ENCODE measurements around the gene PPM1D.
"Not testable (repeated sequence)": the region's sequence is repeated elsewhere in the genome, so short reads cannot be mapped to it uniquely, and the experiment has no call there.

Gene PPM1D

GRCh38 chr17:60599620-60600489, at the start of gene PPM1D:
TSS of gene PPM1D (plus strand) at chr17:60600193. CDS start at chr17:60600415, 222 bp downstream.
- DNase-seq: peak; percentile 97 to 98

GRCh38 chr17:60552255-60552654, 47.7 kb upstream of the PPM1D start:
- DNase-seq: not testable (repeated sequence)

- DNase-seq: no peak
Measured at GRCh38 chr17:60554377-60554788, 45.6 kb upstream of the PPM1D start.

GRCh38 chr17:60555786-60556185, 44.2 kb upstream of the PPM1D start:
- DNase-seq: no peak

GRCh38 chr17:60557805-60558204, 42.2 kb upstream of the PPM1D start:
- no peak for DNase-seq

GRCh38 chr17:60559659-60559994, 40.4 kb upstream of the PPM1D start:
- no peak for DNase-seq

DNA sequence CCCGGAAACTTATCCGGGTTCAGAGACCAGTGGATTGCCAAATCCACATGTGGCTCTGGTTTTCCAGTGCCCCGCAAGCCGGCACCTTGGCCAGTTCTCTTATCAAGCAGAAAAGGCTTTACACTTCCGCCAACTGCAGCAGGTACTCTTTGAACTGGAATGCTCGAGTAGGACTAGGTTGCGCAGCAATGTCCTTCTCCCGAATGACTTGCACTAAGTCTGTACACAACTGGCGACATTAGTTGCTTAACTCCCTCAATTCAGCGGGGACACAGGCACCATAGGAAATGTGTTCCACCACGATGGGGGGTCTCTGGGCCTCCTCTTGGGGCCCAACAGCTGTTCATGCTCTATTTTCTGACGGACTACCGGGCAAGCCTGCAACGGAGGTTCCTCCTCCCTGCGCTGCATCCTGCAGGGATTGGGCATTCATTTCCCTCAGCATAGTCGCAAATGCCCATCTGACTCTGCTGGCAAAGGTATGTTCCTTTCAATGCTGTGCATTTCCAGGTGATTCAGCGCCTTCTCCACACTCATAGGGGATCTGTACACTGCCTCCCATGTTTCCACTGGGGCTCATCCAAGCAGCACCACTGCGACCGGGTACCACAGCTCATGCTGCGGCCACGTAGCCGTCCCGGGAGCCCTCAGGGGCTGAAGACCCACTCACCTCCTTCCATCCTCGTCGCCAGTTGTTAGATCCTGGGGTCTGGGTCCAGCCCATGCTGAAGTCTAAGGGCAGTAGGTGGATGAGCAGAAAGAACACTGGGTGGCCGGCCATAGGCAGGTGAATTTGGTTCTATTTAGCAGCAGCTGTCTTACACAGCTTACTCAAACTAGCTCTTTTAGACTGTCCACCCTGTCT, 39.8 kb upstream of the PPM1D start:
- no peak for DNase-seq

DNA sequence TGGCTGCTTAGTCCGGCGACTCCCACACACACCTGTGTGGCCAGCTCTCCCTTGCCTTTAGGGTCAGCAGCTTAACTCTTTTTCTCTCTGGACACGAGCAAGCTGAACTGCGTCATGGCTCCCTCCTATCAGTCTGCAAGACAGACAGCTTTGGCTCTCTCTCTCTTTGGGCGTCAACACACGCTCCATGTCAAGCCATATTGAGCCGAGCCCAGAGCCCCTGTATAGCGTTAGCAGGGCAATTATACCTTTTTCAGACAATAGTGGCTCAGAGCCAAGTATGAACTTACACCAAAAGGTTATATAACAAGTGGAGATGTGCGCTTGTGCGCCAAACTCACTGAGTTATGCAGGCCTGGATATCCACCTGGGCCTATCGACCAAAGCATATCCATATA, 39.1 kb upstream of the PPM1D start:
- DNase-seq: no peak

GRCh38 chr17:60562421-60562820, 37.6 kb upstream of the PPM1D start:
- DNase-seq: no peak

GRCh38 chr17:60563743-60564142, 36.2 kb upstream of the PPM1D start:
- DNase-seq: no peak

GRCh38 chr17:60565233-60565632, 34.8 kb upstream of the PPM1D start:
- no peak for DNase-seq

GRCh38 chr17:60573236-60574051, 26.5 kb upstream of the PPM1D start:
- no peak for DNase-seq

DNA sequence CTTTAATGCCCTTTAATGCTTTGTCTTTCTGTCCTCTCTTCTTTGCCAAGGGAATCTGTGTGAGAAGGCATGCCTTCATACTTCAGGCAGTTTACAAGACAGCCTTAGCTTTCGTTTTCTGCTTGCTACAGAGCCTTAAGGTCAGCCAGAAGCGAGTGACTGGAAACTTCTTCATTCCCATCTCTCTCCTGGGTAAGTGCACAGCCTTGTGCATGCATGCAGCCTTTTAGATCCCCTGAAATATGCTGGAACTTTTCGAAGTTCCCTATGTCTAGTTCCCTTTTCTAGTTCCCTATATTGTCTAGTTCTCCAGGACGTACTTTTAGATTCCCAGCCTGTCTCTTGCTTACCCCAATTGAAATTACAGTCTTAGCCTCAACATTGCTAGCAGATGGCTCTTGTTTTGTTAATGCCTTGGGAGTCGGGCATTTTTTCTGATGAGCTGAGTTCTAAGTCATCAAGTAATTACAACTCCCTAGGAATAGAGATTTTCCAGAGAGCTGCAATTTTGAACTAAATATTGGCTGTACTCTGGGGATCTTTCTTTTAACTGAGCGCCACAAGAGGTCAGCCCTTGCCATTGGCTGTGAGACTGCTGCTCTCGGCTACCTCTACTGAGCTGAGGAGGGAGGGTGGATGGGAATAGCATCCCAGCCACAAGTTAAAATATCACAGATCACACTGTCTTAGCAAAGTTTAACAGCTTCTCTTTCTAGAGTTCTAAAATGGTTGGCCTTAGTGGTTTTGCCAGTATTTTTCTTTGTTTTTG, 22.7 kb upstream of the PPM1D start:
- DNase-seq: no peak

- no peak for DNase-seq
Measured at GRCh38 chr17:60579090-60579489, 20.9 kb upstream of the PPM1D start.

DNA sequence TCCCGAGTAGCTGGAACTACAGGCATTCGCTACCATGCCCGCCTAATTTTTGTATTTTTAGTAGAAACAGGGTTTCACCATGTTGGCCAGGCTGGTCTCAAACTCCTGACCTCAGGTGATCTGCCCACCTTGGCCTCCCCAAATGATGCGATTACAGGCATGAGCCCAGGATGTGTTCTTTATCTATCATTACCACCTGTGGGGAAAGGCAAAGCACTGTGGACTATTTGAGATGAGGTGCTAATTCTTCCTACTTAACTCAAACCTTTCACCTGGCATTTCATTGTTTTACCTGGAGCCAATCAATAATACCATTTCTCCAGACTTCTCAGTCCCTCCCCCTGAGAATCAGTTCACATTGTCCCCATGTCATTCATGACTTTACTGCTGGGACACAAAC, 20.4 kb upstream of the PPM1D start:
- DNase-seq: no peak

GRCh38 chr17:60583008-60583407, 17.0 kb upstream of the PPM1D start:
- DNase-seq: no peak

- DNase-seq: no peak
Measured at GRCh38 chr17:60585887-60586286, 14.1 kb upstream of the PPM1D start.

DNA sequence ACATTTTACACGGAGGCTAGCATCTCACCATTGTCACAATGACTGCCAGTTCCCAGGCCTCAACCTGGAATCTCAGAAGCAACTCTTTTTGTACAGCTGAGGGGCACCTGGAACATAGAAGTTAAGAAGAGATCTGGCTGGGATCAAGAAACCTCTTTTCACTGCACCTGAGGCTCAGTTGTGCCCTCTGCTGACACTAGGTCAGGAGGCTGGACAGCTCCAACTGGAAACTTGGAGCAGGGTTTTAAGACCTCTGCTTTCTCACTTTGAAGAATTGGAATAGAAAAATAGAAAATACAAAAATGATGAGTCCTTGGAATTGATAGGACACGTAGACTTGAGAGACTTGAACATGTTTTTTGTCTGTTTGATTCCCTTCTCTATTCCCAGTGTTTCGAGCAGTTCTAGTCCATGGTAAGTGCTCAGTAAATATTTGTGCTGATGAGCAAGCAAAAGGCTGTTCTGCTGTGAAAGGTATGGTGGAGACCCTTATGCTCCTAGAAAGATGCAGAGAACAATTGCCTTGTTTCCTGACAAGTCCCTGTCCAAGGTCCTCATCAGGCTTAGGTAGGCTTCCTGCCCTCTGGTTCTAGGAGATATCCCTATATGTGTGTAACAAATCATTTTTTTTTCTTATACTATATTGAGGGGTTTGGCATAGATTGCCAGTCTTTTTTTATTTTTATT, 13.6 kb upstream of the PPM1D start:
- DNase-seq: no peak

DNA sequence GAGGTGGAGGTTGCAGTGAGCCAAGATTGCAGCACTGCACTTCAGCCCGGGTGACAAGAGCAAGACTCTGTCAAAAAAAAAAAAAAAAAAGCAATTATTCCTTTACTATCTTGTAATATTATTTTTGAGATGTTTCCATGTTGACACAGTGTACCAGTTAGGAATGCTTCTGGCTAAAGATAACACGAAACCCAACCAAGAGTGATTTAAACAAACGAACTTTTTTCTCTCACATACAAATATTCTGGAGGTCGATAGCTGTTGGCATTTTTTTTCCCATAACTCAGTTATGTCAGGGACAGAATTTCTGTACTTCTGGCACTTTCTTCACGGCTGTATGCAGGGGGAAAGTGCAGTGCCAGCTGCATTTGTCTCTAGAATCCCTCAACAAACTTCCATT, 9.9 kb upstream of the PPM1D start:
- no peak for DNase-seq

GRCh38 chr17:60592750-60593149, 7.2 kb upstream of the PPM1D start:
- DNase-seq: no peak

GRCh38 chr17:60593441-60594036, 6.5 kb upstream of the PPM1D start:
- not testable (repeated sequence) for DNase-seq
